GM23338 (cell line): Measurements from ENCODE around the gene F2. TPM values are rescaled to one million over a fixed set of nuclear protein-coding genes. Genes with fewer than 3 reads are reported as not detected.

Source experiments
- ATAC-seq: fragments of 200-7000 bp; cut with Tn5 transposase; 3 replicates; pipeline ENCODE4 v1.9.1; 2020
- DNase-seq: peaks from one replicate; pipeline ENCODE4 v3.0.0-alpha.2; 2015; ENCODE audit warnings: low spot score
- H2AFZ ChIP-seq: fragments of 200-600 bp; sonication (generic); 2 replicates; pipeline ENCODE4 v1.8.0; 2016; ENCODE audit warnings: antibody characterized with exemption, mild to moderate bottlenecking, moderate library complexity
- H3F3A ChIP-seq: fragments of 200-600 bp; sonication (generic); replicated peaks from 2 replicates; pipeline ENCODE4 v1.8.0; 2017; ENCODE audit warnings: antibody characterized with exemption, mixed run types, low read depth
- H3K27ac ChIP-seq: fragments of 200-600 bp; sonication (generic); 2 replicates; pipeline ENCODE4 v1.6.1; 2016; ENCODE audit warnings: low read depth
- H3K27me3 ChIP-seq: fragments of 200-600 bp; sonication (generic); 2 replicates; pipeline ENCODE4 v1.8.0; 2016; ENCODE audit warnings: mild to moderate bottlenecking, mixed run types, moderate library complexity; ENCODE audit not compliant: insufficient read depth
- H3K36me3 ChIP-seq: fragments of 200-600 bp; sonication (generic); 2 replicates; pipeline ENCODE4 v1.8.0; 2016; ENCODE audit warnings: mild to moderate bottlenecking; ENCODE audit not compliant: insufficient read depth
- H3K4me1 ChIP-seq: fragments of 200-600 bp; sonication (generic); 2 replicates; pipeline ENCODE4 v1.8.0; 2016; ENCODE audit warnings: mild to moderate bottlenecking, moderate library complexity; ENCODE audit not compliant: insufficient read depth
- H3K4me2 ChIP-seq: fragments of 200-600 bp; sonication (generic); 2 replicates; pipeline ENCODE4 v1.7.1; 2017; ENCODE audit warnings: mixed run types
- H3K4me3 ChIP-seq: fragments of 200-600 bp; sonication (generic); 2 replicates; pipeline ENCODE4 v1.6.1; 2016; ENCODE audit warnings: mixed run types
- H3K79me2 ChIP-seq: fragments of 200-600 bp; sonication (generic); replicated peaks from 2 replicates; pipeline ENCODE4 v1.8.0; 2017; ENCODE audit warnings: mild to moderate bottlenecking; ENCODE audit not compliant: insufficient read depth
- H3K9me2 ChIP-seq: fragments of 200-600 bp; sonication (generic); 2 replicates; pipeline ENCODE4 v1.8.0; 2017; ENCODE audit not compliant: insufficient read depth
- H4K20me1 ChIP-seq: fragments of 200-600 bp; sonication (generic); replicated peaks from 2 replicates; pipeline ENCODE4 v1.8.0; 2017; ENCODE audit warnings: mild to moderate bottlenecking; ENCODE audit not compliant: insufficient read depth
- H3K27ac Mint-ChIP-seq: 2 replicates; pipeline ENCODE4 v1.8.0; 2020; ENCODE audit warnings: inconsistent platforms, mild to moderate bottlenecking, moderate library complexity, mixed read lengths
- H3K27me3 Mint-ChIP-seq: 3 replicates; pipeline ENCODE4 v1.8.0; 2022; ENCODE audit warnings: low read depth, mild to moderate bottlenecking, moderate library complexity, mixed read lengths, inconsistent platforms; ENCODE audit not compliant: insufficient read depth, poor library complexity
- H3K36me3 Mint-ChIP-seq: 3 replicates; pipeline ENCODE4 v1.8.0; 2021; ENCODE audit warnings: low read depth, mild to moderate bottlenecking, inconsistent platforms, moderate library complexity, mixed read lengths
- H3K4me1 Mint-ChIP-seq: 3 replicates; pipeline ENCODE4 v1.8.0; 2020; ENCODE audit warnings: mild to moderate bottlenecking, inconsistent platforms, mixed read lengths
- H3K4me3 Mint-ChIP-seq: 3 replicates; pipeline ENCODE4 v1.8.0; 2021; ENCODE audit warnings: moderate library complexity, mild to moderate bottlenecking, inconsistent platforms, mixed read lengths
- H3K9me3 Mint-ChIP-seq: 3 replicates; pipeline ENCODE4 v1.8.0; 2020; ENCODE audit warnings: moderate library complexity, mild to moderate bottlenecking, inconsistent platforms, mixed read lengths
- CTCF ChIP-seq, 2 experiments: fragments of 200-600 bp in 1 of 2; sonication (generic) in 1 of 2; conservative IDR thresholded peaks; 2 replicates each; pipeline versions ENCODE4 v1.5.1 to v1.6.1; 2016 to 2017; ENCODE audit warnings: antibody characterized with exemption in 2 of 2, low read depth in 2 of 2, mild to moderate bottlenecking in 2 of 2, moderate library complexity in 1 of 2
- JUNB ChIP-seq: IDR thresholded peaks from one replicate; pipeline ENCODE4 v1.6.1; 2016; ENCODE audit warnings: antibody characterized with exemption; ENCODE audit not compliant: unreplicated experiment
- POLR2AphosphoS5 ChIP-seq: IDR thresholded peaks from 2 replicates; pipeline ENCODE4 v1.6.1; 2016; ENCODE audit warnings: antibody characterized with exemption, low read depth
- ZNF114 ChIP-seq: fragments of 250-450 bp; sonication (Bioruptor Pico); IDR thresholded peaks from 2 replicates; pipeline ENCODE4 v1.5.0; 2020; ENCODE audit warnings: mild to moderate bottlenecking, moderate library complexity
- ZNF331 ChIP-seq: fragments of 250-450 bp; sonication (Bioruptor Pico); IDR thresholded peaks from 2 replicates; pipeline ENCODE4 v1.5.0; 2020; ENCODE audit warnings: low read depth, mild to moderate bottlenecking, moderate library complexity
- ZNF462 ChIP-seq: fragments of 250-450 bp; sonication (Bioruptor Pico); IDR thresholded peaks from 2 replicates; pipeline ENCODE4 v1.5.0; 2020; ENCODE audit warnings: mild to moderate bottlenecking, moderate library complexity
- polyA plus RNA-seq: library from polyadenylated mRNA; unstranded; fragments of >200 nt; fragmentation: Nextera tagmentation; extraction: Ambion mirVana; gene quantifications from 2 replicates; pipeline ENCODE4 v1.2.1, GENCODE V29; 2016
- total RNA-seq: library from RNA; depleted of rRNA; stranded (reverse); fragments of >200 nt; shearing (Covaris generic); gene quantifications from 2 replicates; pipeline ENCODE4 v1.2.3, GENCODE V29; 2014
- TF ChIP-seq, protein P1 (sequence below): IDR thresholded peaks from one replicate; pipeline ENCODE4 v1.6.1; 2018; ENCODE audit warnings: antibody characterized with exemption; ENCODE audit not compliant: unreplicated experiment

Gene F2
- total and polyA plus RNA-seq, 2 experiments from 2014 or later = 0.21 TPM; not detected in 1

- no peaks in the 10 kb centered on the region for H3K27me3 ChIP-seq
- no peaks in the 10 kb centered on the region for H3K79me2 ChIP-seq
- H3K4me1 Mint-ChIP-seq = peaks cover 3% of the 10 kb centered on the region; the same call in 2 of the 3 replicates
- H2AFZ ChIP-seq = peak overlapping the region; percentile 52; the same call in 1 of the 2 replicates
- peaks cover 8% of the 10 kb centered on the region for H3K27me3 Mint-ChIP-seq
- H4K20me1 ChIP-seq = no peaks in the 10 kb centered on the region
- no peaks in the 10 kb centered on the region for H3F3A ChIP-seq
- no peak overlapping the region for H3K4me3 ChIP-seq
- H3K36me3 Mint-ChIP-seq = no peaks in the 10 kb centered on the region
- peak; percentile 56 for ATAC-seq
- no peaks in the 10 kb centered on the region for H3K36me3 ChIP-seq
- no peak for TF ChIP-seq POLR2AphosphoS5
- no peak for TF ChIP-seq ZNF331 (CRISPR knock-in tag)
- no peak for TF ChIP-seq CTCF (conservative IDR thresholded peaks at IDR 0.05; ENCODE audit: low read depth in 2 of 2)
- no peak overlapping the region for H3K27ac Mint-ChIP-seq
- H3K4me2 ChIP-seq = no peak overlapping the region
- H3K4me3 Mint-ChIP-seq = no peak overlapping the region
- no peak overlapping the region for H3K27ac ChIP-seq
- DNase-seq = peak; percentile 43
- no peaks in the 10 kb centered on the region; the same call in 2 of the 3 replicates for H3K9me3 Mint-ChIP-seq
- H3K4me1 ChIP-seq = no peaks in the 10 kb centered on the region
- no peaks in the 10 kb centered on the region for H3K9me2 ChIP-seq
These were observed 626 bp upstream of the F2 start for GRCh38 chr11:46718155-46719019.

DNA sequence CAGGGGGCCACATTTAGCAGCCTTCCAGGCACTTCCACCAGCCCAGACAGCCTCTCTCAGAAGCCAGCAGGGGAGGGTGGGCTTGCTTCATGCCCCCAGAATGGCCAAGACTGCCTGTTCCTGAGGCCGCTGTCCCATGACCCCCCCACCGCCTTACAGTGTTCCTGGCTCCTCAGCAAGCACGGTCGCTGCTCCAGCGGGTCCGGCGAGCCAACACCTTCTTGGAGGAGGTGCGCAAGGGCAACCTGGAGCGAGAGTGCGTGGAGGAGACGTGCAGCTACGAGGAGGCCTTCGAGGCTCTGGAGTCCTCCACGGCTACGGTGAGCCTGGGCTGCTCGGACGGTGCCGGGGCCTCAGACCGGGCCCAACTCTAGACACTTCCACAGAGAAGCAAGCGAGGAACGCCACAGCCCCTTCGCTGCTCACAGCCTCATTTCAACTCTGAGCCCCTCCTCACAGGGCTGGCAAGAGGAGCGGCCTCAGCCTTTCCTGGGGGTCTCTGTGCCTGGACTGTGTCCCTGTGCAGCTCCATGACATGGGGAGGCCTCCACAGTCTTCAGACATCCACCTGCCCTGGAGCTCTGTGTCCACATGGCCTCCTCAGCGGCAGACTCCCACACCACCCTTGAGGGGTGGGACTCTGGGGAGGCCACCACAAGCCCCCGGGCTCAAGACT, 668 bp downstream of the F2 start:
- Histone ChIP-seq H3K4me2 (no peak overlapping the region), H3K4me3 (no peak overlapping the region), H3K36me3 (no peaks in the 10 kb centered on the region), H3K4me1 (no peaks in the 10 kb centered on the region), H3K27me3 (no peaks in the 10 kb centered on the region), H4K20me1 (no peaks in the 10 kb centered on the region), H3F3A (no peaks in the 10 kb centered on the region), H3K79me2 (no peaks in the 10 kb centered on the region), H3K9me2 (no peaks in the 10 kb centered on the region), H3K27ac (no peak overlapping the region), H2AFZ (peak overlapping the region; percentile 47; the same call in 1 of the 2 replicates)
- H3K4me1 Mint-ChIP-seq = peaks cover 10% of the 10 kb centered on the region
- no peak for TF ChIP-seq ZNF331 (CRISPR knock-in tag)
- TF ChIP-seq JUNB = no peak
- no peak for TF ChIP-seq ZNF114 (CRISPR knock-in tag)
- TF ChIP-seq, protein P1, sequence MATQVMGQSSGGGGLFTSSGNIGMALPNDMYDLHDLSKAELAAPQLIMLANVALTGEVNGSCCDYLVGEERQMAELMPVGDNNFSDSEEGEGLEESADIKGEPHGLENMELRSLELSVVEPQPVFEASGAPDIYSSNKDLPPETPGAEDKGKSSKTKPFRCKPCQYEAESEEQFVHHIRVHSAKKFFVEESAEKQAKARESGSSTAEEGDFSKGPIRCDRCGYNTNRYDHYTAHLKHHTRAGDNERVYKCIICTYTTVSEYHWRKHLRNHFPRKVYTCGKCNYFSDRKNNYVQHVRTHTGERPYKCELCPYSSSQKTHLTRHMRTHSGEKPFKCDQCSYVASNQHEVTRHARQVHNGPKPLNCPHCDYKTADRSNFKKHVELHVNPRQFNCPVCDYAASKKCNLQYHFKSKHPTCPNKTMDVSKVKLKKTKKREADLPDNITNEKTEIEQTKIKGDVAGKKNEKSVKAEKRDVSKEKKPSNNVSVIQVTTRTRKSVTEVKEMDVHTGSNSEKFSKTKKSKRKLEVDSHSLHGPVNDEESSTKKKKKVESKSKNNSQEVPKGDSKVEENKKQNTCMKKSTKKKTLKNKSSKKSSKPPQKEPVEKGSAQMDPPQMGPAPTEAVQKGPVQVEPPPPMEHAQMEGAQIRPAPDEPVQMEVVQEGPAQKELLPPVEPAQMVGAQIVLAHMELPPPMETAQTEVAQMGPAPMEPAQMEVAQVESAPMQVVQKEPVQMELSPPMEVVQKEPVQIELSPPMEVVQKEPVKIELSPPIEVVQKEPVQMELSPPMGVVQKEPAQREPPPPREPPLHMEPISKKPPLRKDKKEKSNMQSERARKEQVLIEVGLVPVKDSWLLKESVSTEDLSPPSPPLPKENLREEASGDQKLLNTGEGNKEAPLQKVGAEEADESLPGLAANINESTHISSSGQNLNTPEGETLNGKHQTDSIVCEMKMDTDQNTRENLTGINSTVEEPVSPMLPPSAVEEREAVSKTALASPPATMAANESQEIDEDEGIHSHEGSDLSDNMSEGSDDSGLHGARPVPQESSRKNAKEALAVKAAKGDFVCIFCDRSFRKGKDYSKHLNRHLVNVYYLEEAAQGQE = no peak
- TF ChIP-seq ZNF462 (CRISPR knock-in tag) = no peak
- no peaks in the 10 kb centered on the region; the same call in 2 of the 3 replicates for H3K9me3 Mint-ChIP-seq
- H3K27me3 Mint-ChIP-seq = peaks cover 12% of the 10 kb centered on the region
- no peak overlapping the region for H3K27ac Mint-ChIP-seq
- no peak overlapping the region for H3K4me3 Mint-ChIP-seq
- ATAC-seq (no peak), DNase-seq (no peak)
- no peaks in the 10 kb centered on the region for H3K36me3 Mint-ChIP-seq
